ENCODE data around the gene LNX2.

LNX2 gene

GRCh38 chr13:27570906-27571305 lies 49.4 kb downstream of the LNX2 start:
- no peak for TF ChIP-seq CTCF (IDR thresholded peaks at IDR 0.05; ENCODE audit: borderline replicate concordance, control extremely low read depth, extremely low read depth, insufficient read depth, missing control alignments)
- DNase-seq (ENCODE audit: low spot score) = no peak
- in situ Hi-C loops (cut with MboI; ENCODE audit: low sequenced_read_pairs, unreplicated experiment) = no loop called here

GRCh38 chr13:27569405-27569804 lies 50.9 kb downstream of the LNX2 start:
- in situ Hi-C loops (cut with MboI; ENCODE audit: low sequenced_read_pairs, unreplicated experiment) = no loop called here
- no peak for DNase-seq (ENCODE audit: low spot score)
- no peak for TF ChIP-seq CTCF (IDR thresholded peaks at IDR 0.05; ENCODE audit: borderline replicate concordance, control extremely low read depth, extremely low read depth, insufficient read depth, missing control alignments)

- no peak for DNase-seq (ENCODE audit: low spot score)
- in situ Hi-C loops (cut with MboI; ENCODE audit: low sequenced_read_pairs, unreplicated experiment) = no loop called here
- no peak for TF ChIP-seq CTCF (IDR thresholded peaks at IDR 0.05; ENCODE audit: borderline replicate concordance, control extremely low read depth, extremely low read depth, insufficient read depth, missing control alignments)
Observed at GRCh38 chr13:27565818-27566217, 54.5 kb downstream of the LNX2 start.

- DNase-seq (ENCODE audit: low spot score) = no peak
- in situ Hi-C loops (cut with MboI; ENCODE audit: low sequenced_read_pairs, unreplicated experiment) = no loop called here
- no peak for TF ChIP-seq CTCF (IDR thresholded peaks at IDR 0.05; ENCODE audit: borderline replicate concordance, control extremely low read depth, extremely low read depth, insufficient read depth, missing control alignments)
Observed at GRCh38 chr13:27562457-27562856, 57.9 kb downstream of the LNX2 start.

GRCh38 chr13:27559719-27560118 lies 60.6 kb downstream of the LNX2 start:
- in situ Hi-C loops (cut with MboI; ENCODE audit: low sequenced_read_pairs, unreplicated experiment) = no loop called here
- no peak for TF ChIP-seq CTCF (IDR thresholded peaks at IDR 0.05; ENCODE audit: borderline replicate concordance, control extremely low read depth, extremely low read depth, insufficient read depth, missing control alignments)
- DNase-seq (ENCODE audit: low spot score) = no peak

GRCh38 chr13:27556109-27556508 lies 64.2 kb downstream of the LNX2 start:
- DNase-seq (ENCODE audit: low spot score) = no peak
- TF ChIP-seq CTCF (IDR thresholded peaks at IDR 0.05; ENCODE audit: borderline replicate concordance, control extremely low read depth, extremely low read depth, insufficient read depth, missing control alignments) = no peak
- in situ Hi-C loops (cut with MboI; ENCODE audit: low sequenced_read_pairs, unreplicated experiment) = no loop called here

- DNase-seq (ENCODE audit: low spot score) = no peak
- no peak for TF ChIP-seq CTCF (IDR thresholded peaks at IDR 0.05; ENCODE audit: borderline replicate concordance, control extremely low read depth, extremely low read depth, insufficient read depth, missing control alignments)
- in situ Hi-C loops (cut with MboI; ENCODE audit: low sequenced_read_pairs, unreplicated experiment) = no loop called here
Observed at GRCh38 chr13:27551562-27551961, 68.8 kb downstream of the LNX2 start.
